H1 (cell line): ENCODE results near the gene KANSL3. TPM values are rescaled to one million over a fixed set of nuclear protein-coding genes. Genes with fewer than 3 reads are reported as not detected.

Source experiments
- CTCF ChIA-PET: fragments of 300-600 bp; sonication (Branson Sonifier 250); formaldehyde crosslinking; loops from one replicate; lab custom pipeline; 2021; ENCODE audit not compliant: partially characterized antibody; lab: Charles Lee
- POLR2A ChIA-PET: fragments of 300-600 bp; sonication (Branson Sonifier 250); formaldehyde crosslinking; loops from one replicate; lab custom pipeline; 2021; ENCODE audit warnings: inconsistent platforms; ENCODE audit not compliant: partially characterized antibody; lab: Charles Lee
- DNase-seq, 2 experiments: peaks; one replicate each; pipeline versions ENCODE4 v3.0.0 to v3.0.0-alpha.2; 2010 to 2022; ENCODE audit warnings: low spot score in 2 of 2, low read depth in 1 of 2, mixed read lengths in 1 of 2
- FAIRE-seq: peaks from 2 replicates; lab custom pipeline; 2011; peaks lifted over from hg19 to GRCh38; lab: Jason Lieb, UNC
- H2AFZ ChIP-seq: 2 replicates; pipeline ENCODE4 v1.8.1; 2012; ENCODE audit warnings: low read length, inconsistent platforms
- H2AK5ac ChIP-seq: 2 replicates; pipeline ENCODE4 v1.6.1; 2013; ENCODE audit warnings: low read depth, low read length
- H2BK120ac ChIP-seq: replicated peaks from 2 replicates; pipeline ENCODE3; 2013; ENCODE audit warnings: low read depth, low read length, inconsistent platforms
- H2BK12ac ChIP-seq: 2 replicates; pipeline ENCODE4 v1.6.1; 2013; ENCODE audit warnings: low read depth, low read length
- H2BK15ac ChIP-seq: 2 replicates; pipeline ENCODE4 v1.6.1; 2013; ENCODE audit warnings: low read length
- H2BK20ac ChIP-seq: 2 replicates; pipeline ENCODE4 v1.6.1; 2013; ENCODE audit warnings: low read length
- H2BK5ac ChIP-seq: 2 replicates; pipeline ENCODE4 v1.6.1; 2013; ENCODE audit warnings: low read depth, low read length
- H3K14ac ChIP-seq: 2 replicates; pipeline ENCODE4 v1.6.1; 2013; ENCODE audit warnings: inconsistent platforms; ENCODE audit not compliant: insufficient read length
- H3K18ac ChIP-seq: 2 replicates; pipeline ENCODE4 v1.6.1; 2013; ENCODE audit warnings: low read length; ENCODE audit errors: extremely low read depth
- H3K23ac ChIP-seq: 2 replicates; pipeline ENCODE4 v1.6.1; 2013; ENCODE audit warnings: inconsistent platforms; ENCODE audit not compliant: insufficient read length
- H3K23me2 ChIP-seq: 2 replicates; pipeline ENCODE4 v1.6.1; 2013; ENCODE audit warnings: low read depth, low read length
- H3K27ac ChIP-seq: 2 replicates; pipeline ENCODE4 v1.6.1; 2011; ENCODE audit warnings: low read depth, low read length, inconsistent platforms
- H3K27me3 ChIP-seq, 4 experiments: replicated peaks in 1 of 4; 1 replicate in 1 of 4; 2 replicates in 3 of 4; pipeline versions ENCODE4 v1.6.1 to v1.8.1; 2011 to 2013; ENCODE audit warnings: low read length in 3 of 4, mild to moderate bottlenecking in 3 of 4, inconsistent platforms in 2 of 4, mixed read lengths in 2 of 4, moderate library complexity in 1 of 4; ENCODE audit not compliant: control insufficient read depth in 3 of 4, insufficient read depth in 3 of 4; ENCODE audit errors: extremely low read depth in 1 of 4
- H3K36me3 ChIP-seq, 4 experiments: 2 replicates each; pipeline versions ENCODE4 v1.6.1 to v1.8.1; 2011 to 2013; ENCODE audit warnings: mild to moderate bottlenecking in 4 of 4, low read length in 3 of 4, moderate library complexity in 2 of 4, control low read depth in 1 of 4, inconsistent platforms in 1 of 4; ENCODE audit not compliant: insufficient read depth in 4 of 4, control insufficient read depth in 2 of 4
- H3K4ac ChIP-seq: replicated peaks from 2 replicates; pipeline ENCODE3; 2013; ENCODE audit warnings: low read length, low read depth, mixed read lengths, inconsistent platforms; ENCODE audit not compliant: insufficient read length
- H3K4me1 ChIP-seq, 4 experiments: replicated peaks in 1 of 4; 1 replicate in 1 of 4; 2 replicates in 3 of 4; pipeline versions ENCODE4 v1.6.1 to v1.8.1; 2011 to 2013; ENCODE audit warnings: low read length in 3 of 4, inconsistent platforms in 2 of 4, mixed read lengths in 1 of 4; ENCODE audit not compliant: insufficient read depth in 4 of 4, control insufficient read depth in 3 of 4
- H3K4me2 ChIP-seq, 2 experiments: 2 replicates each; pipeline versions ENCODE4 v1.6.1 to v1.8.1; 2011 to 2013; ENCODE audit warnings: low read depth in 2 of 2, low read length in 2 of 2, control low read depth in 1 of 2, inconsistent platforms in 1 of 2, mild to moderate bottlenecking in 1 of 2; ENCODE audit not compliant: insufficient read depth in 1 of 2
- H3K4me3 ChIP-seq, 4 experiments: fragments of 200-600, 300-600 bp in 1 of 4; sonication (generic), shearing (Covaris generic), sonication (Bioruptor Twin) in 1 of 4; 2 replicates each; pipeline versions ENCODE4 v1.5.1 to v1.8.1; 2011 to 2016; ENCODE audit warnings: low read length in 4 of 4, low read depth in 3 of 4, control low read depth in 2 of 4, inconsistent platforms in 2 of 4, mild to moderate bottlenecking in 2 of 4, mixed read lengths in 1 of 4, moderate library complexity in 1 of 4; ENCODE audit not compliant: insufficient read depth in 2 of 4; ENCODE audit errors: extremely low read depth in 1 of 4
- H3K56ac ChIP-seq: replicated peaks from 2 replicates; pipeline ENCODE3; 2013; ENCODE audit warnings: low read depth, mild to moderate bottlenecking, mixed read lengths, low read length, inconsistent platforms; ENCODE audit not compliant: insufficient read length
- H3K79me1 ChIP-seq: 2 replicates; pipeline ENCODE4 v1.6.1; 2013; ENCODE audit warnings: low read depth, low read length, control low read depth
- H3K79me2 ChIP-seq, 2 experiments: 2 replicates each; pipeline versions ENCODE4 v1.6.1 to v1.8.1; 2012 to 2013; ENCODE audit warnings: low read length in 2 of 2, mild to moderate bottlenecking in 2 of 2, inconsistent platforms in 1 of 2; ENCODE audit not compliant: insufficient read depth in 2 of 2, control insufficient read depth in 1 of 2
- H3K9ac ChIP-seq, 4 experiments: replicated peaks in 1 of 4; 1 replicate in 1 of 4; 2 replicates in 3 of 4; pipeline versions ENCODE4 v1.6.1 to v1.8.1; 2011 to 2013; ENCODE audit warnings: low read depth in 3 of 4, low read length in 3 of 4, control low read depth in 2 of 4, mild to moderate bottlenecking in 2 of 4, moderate library complexity in 2 of 4, inconsistent platforms in 1 of 4; ENCODE audit errors: extremely low read depth in 1 of 4
- H3K9me3 ChIP-seq, 2 experiments: 2 replicates each; pipeline versions ENCODE4 v1.6.1 to v1.8.1; 2012 to 2013; ENCODE audit warnings: mild to moderate bottlenecking in 2 of 2, moderate library complexity in 2 of 2, control low read depth in 1 of 2, inconsistent platforms in 1 of 2, low read depth in 1 of 2, low read length in 1 of 2, mixed read lengths in 1 of 2; ENCODE audit not compliant: insufficient read depth in 2 of 2
- H4K20me1 ChIP-seq, 2 experiments: replicated peaks in 1 of 2; 2 replicates each; pipeline versions ENCODE3 to v1.8.1; 2011 to 2013; ENCODE audit warnings: inconsistent platforms in 2 of 2, low read length in 2 of 2, mild to moderate bottlenecking in 1 of 2; ENCODE audit not compliant: insufficient read depth in 2 of 2, control insufficient read depth in 1 of 2
- H4K5ac ChIP-seq: 2 replicates; pipeline ENCODE4 v1.6.1; 2013; ENCODE audit warnings: low read length, low read depth, mixed read lengths, inconsistent platforms; ENCODE audit not compliant: insufficient read length
- H4K8ac ChIP-seq: 2 replicates; pipeline ENCODE4 v1.8.0; 2013; ENCODE audit warnings: mild to moderate bottlenecking, moderate library complexity, low read length, inconsistent platforms; ENCODE audit not compliant: insufficient read depth; ENCODE audit errors: extremely low read depth
- H4K91ac ChIP-seq: replicated peaks from 2 replicates; pipeline ENCODE3; 2013; ENCODE audit warnings: low read length, mixed read lengths, inconsistent platforms; ENCODE audit not compliant: insufficient read length
- CEBPB ChIP-seq: IDR thresholded peaks from 2 replicates; pipeline ENCODE4 v1.6.1; 2012; ENCODE audit warnings: low read depth, low read length
- FOSL1 ChIP-seq: IDR thresholded peaks from 2 replicates; pipeline ENCODE4 v1.6.1; 2011; ENCODE audit warnings: mild to moderate bottlenecking, low read depth, low read length, moderate library complexity; ENCODE audit not compliant: insufficient read depth
- MAFK ChIP-seq: IDR thresholded peaks from 2 replicates; pipeline ENCODE4 v1.6.1; 2012; ENCODE audit warnings: low read depth, mild to moderate bottlenecking, improper control_type of control experiment, low read length
- NRF1 ChIP-seq: IDR thresholded peaks from 2 replicates; pipeline ENCODE4 v1.6.1; 2011; ENCODE audit warnings: mild to moderate bottlenecking, low read depth, low read length, improper control_type of control experiment
- RFX5 ChIP-seq: IDR thresholded peaks from 2 replicates; pipeline ENCODE4 v1.6.1; 2011; ENCODE audit warnings: low read depth, low read length, improper control_type of control experiment, borderline replicate concordance
- RNF2 ChIP-seq: fragments of 200-900, 300-1000 bp; sonication (generic); IDR thresholded peaks from 2 replicates; pipeline ENCODE4 v1.7.1; 2016; ENCODE audit warnings: borderline replicate concordance, low read depth, mild to moderate bottlenecking, antibody characterized with exemption, low read length; ENCODE audit not compliant: poor library complexity, severe bottlenecking; ENCODE audit errors: missing control alignments
- TBP ChIP-seq: IDR thresholded peaks from 2 replicates; pipeline ENCODE4 v1.6.1; 2011; ENCODE audit warnings: low read depth, low read length, improper control_type of control experiment
- TCF12 ChIP-seq: IDR thresholded peaks from 2 replicates; pipeline ENCODE4 v1.6.1; 2011; ENCODE audit warnings: low read depth, mild to moderate bottlenecking, low read length
- WGBS, 2 experiments: shearing (Covaris generic) in 1 of 2; methylation state at CpG; one replicate each; pipeline versions ENCODE4 v1.1.6 to v1.1.7; 2013 to 2015; ENCODE audit warnings: low lambda C conversion rate in 2 of 2, mixed read lengths in 2 of 2, inconsistent platforms in 1 of 2, low coverage in 1 of 2, missing lambda C conversion rate in 1 of 2; ENCODE audit not compliant: insufficient replicate concordance in 2 of 2, insufficient coverage in 1 of 2, insufficient read length in 1 of 2; ENCODE audit errors: extremely low coverage in 1 of 2, missing lambda C conversion rate in 1 of 2; 5-methylcytosine and 5-hydroxymethylcytosine counted together
- polyA plus RNA-seq, 7 experiments: library from polyadenylated mRNA; depleted of rRNA in 3 of 7; stranded (reverse) in 5 of 7; unstranded in 2 of 7; fragments of >200 nt in 5 of 7; fragments of 200-250 nt in 2 of 7; gene quantifications; 1 replicate in 5 of 7; 2 replicates in 1 of 7; 4 replicates in 1 of 7; pipeline versions ENCODE4 v1.2.1 to v1.2.3, GENCODE V29; 2011 to 2013; ENCODE audit warnings: missing spikeins in 2 of 7, mixed read lengths in 2 of 7
- total RNA-seq: library from RNA; stranded (reverse); fragmentation: NEBNext Ultra II Directional; extraction: Animal tissue kit (Norgen Biotek cat#: 25700); gene quantifications from 2 replicates; pipeline ENCODE4 v1.2.1, GENCODE V29; 2021
- TF ChIP-seq, protein P1 (sequence below): IDR thresholded peaks from 2 replicates; pipeline ENCODE4 v1.6.1; 2011; ENCODE audit warnings: low read length, improper control_type of control experiment
- TF ChIP-seq, protein P2 (sequence below): IDR thresholded peaks from 2 replicates; pipeline ENCODE4 v1.6.1; 2011; ENCODE audit warnings: low read depth, mild to moderate bottlenecking, low read length; ENCODE audit not compliant: insufficient read depth

The KANSL3 gene
- total and polyA plus RNA-seq, 2 of the 8 experiments (the other 6 are each of a cell fraction or from before 2014, with no cell fraction given), result 19.8 to 31.4 TPM

DNA sequence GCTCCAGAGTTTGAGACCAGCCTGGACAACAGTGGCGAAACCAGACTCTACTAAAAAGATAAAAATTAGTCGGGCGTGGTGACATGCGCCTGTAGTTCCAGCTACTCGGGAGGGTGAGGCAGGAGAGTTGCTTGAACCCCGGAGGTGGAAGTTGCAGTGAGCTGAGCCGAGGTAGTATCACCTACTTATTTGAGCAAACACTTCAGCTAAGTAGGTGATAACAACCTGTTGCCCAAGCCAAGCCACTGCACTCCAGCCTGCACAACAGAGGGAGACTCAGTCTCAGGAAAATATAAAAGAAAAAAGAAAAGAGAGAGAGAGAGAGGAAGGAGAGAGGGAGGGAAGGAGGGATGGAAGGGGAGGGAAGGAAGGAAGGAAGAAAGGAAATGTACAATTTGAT, 25.7 kb upstream of the KANSL3 start:
- no peaks in the 10 kb centered on the region for H4K20me1 ChIP-seq
- FAIRE-seq (no peak), DNase-seq (no peak)
- no peak overlapping the region for H3K23ac ChIP-seq
- H3K18ac ChIP-seq, result no peak overlapping the region
- H2BK5ac ChIP-seq, result no peak overlapping the region
- no peak overlapping the region for H2BK20ac ChIP-seq
- H3K4me1 ChIP-seq, result no peaks in the 10 kb centered on the region; a peak in 1 of 7 replicates
- no peak overlapping the region for H3K4me2 ChIP-seq
- no peak overlapping the region for H2BK120ac ChIP-seq
- H3K14ac ChIP-seq, result no peak overlapping the region
- H4K8ac ChIP-seq, result no peak overlapping the region
- H2BK12ac ChIP-seq, result no peak overlapping the region
- no peak overlapping the region for H2AFZ ChIP-seq
- no peak overlapping the region for H3K4ac ChIP-seq
- peaks cover 0 to 4% of the 10 kb centered on the region in 2 experiments; a peak in 2 of 4 replicates for H3K9me3 ChIP-seq
- no peak overlapping the region for H3K4me3 ChIP-seq
- H2AK5ac ChIP-seq, result no peak overlapping the region
- H3K79me2 ChIP-seq, result no peaks in the 10 kb centered on the region
- no peaks in the 10 kb centered on the region for H3K23me2 ChIP-seq
- WGBS, 2 experiments, result 93% methylated on average over 7 of the region's 7 CpGs; no CpG with 5 or more reads in 1 of the 2 experiments
- no peak overlapping the region for H3K27ac ChIP-seq
- H4K91ac ChIP-seq, result no peak overlapping the region
- no peaks in the 10 kb centered on the region for H3K79me1 ChIP-seq
- ChIA-PET CTCF (interaction anchor here (0.9 to 1.9 kb wide), 2 partner anchors 12 to 23 kb away, joined by 3 to 6 read pairs; no protein-coding TSS in a partner anchor), POLR2A (interaction anchor here (0.8 to 1.0 kb wide), 2 partner anchors 14 to 18 kb away, joined by 3 read pairs; no protein-coding TSS in a partner anchor)
- H3K9ac ChIP-seq, result no peak overlapping the region
- TF ChIP-seq RFX5, result no peak
- TF ChIP-seq RNF2, result no peak
- TF ChIP-seq, protein P1, sequence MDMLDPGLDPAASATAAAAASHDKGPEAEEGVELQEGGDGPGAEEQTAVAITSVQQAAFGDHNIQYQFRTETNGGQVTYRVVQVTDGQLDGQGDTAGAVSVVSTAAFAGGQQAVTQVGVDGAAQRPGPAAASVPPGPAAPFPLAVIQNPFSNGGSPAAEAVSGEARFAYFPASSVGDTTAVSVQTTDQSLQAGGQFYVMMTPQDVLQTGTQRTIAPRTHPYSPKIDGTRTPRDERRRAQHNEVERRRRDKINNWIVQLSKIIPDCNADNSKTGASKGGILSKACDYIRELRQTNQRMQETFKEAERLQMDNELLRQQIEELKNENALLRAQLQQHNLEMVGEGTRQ, result no peak
- no peak for TF ChIP-seq TCF12
- no peak for TF ChIP-seq TBP
- TF ChIP-seq NRF1, result no peak
- TF ChIP-seq MAFK, result no peak
- TF ChIP-seq FOSL1, result no peak
- TF ChIP-seq CEBPB, result no peak
- TF ChIP-seq, protein P2, sequence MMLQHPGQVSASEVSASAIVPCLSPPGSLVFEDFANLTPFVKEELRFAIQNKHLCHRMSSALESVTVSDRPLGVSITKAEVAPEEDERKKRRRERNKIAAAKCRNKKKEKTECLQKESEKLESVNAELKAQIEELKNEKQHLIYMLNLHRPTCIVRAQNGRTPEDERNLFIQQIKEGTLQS, result no peak
- no peak overlapping the region for H4K5ac ChIP-seq
- H3K36me3 ChIP-seq, result no peaks in the 10 kb centered on the region
- H2BK15ac ChIP-seq, result no peak overlapping the region
- H3K56ac ChIP-seq, result no peak overlapping the region
- H3K27me3 ChIP-seq, result no peaks in the 10 kb centered on the region
